ENCODE results near the gene ERC2.

The ERC2 gene

GRCh38 chr3:56124546-56124945 is 343.7 kb downstream of the ERC2 start:
- no peak overlapping the region for H3K27ac Mint-ChIP-seq
- H3K27me3 Mint-ChIP-seq: no peaks in the 10 kb centered on the region
- H3K4me1 Mint-ChIP-seq: no peaks in the 10 kb centered on the region
- H3K9me3 Mint-ChIP-seq: no peaks in the 10 kb centered on the region
- CTCF ChIA-PET: no interaction called here
- no peaks in the 10 kb centered on the region for H3K36me3 Mint-ChIP-seq
- no peak for DNase-seq
- no peak overlapping the region for H3K4me3 Mint-ChIP-seq

DNA sequence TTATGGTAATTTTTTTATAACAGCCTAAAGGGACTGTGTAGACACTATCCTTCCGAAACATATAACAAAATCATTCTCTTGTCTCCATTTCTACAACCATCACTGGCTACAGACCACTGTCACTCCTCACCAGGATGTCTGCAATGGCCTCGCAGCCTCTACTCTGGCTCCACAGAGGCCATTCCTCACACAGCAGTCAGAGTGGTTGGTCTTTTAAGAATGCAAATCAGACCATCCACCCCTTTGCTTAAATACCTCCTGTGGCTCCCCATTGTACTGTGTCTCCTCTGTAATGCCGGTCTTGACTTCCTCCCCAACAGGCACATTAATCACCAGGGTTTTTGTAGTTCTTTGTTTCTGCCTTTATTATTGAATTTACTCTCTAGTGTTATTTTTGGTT is 344.8 kb downstream of the ERC2 start:
- CTCF ChIA-PET: no interaction called here
- H3K4me3 Mint-ChIP-seq: no peak overlapping the region

GRCh38 chr3:56122911-56123310 is 345.4 kb downstream of the ERC2 start:
- H3K9me3 Mint-ChIP-seq: no peaks in the 10 kb centered on the region
- H3K27me3 Mint-ChIP-seq: no peaks in the 10 kb centered on the region
- DNase-seq: no peak
- H3K27ac Mint-ChIP-seq: no peak overlapping the region
- CTCF ChIA-PET: no interaction called here
- no peaks in the 10 kb centered on the region for H3K4me1 Mint-ChIP-seq
- no peak overlapping the region for H3K4me3 Mint-ChIP-seq
- no peaks in the 10 kb centered on the region for H3K36me3 Mint-ChIP-seq

More for the DNA sequence above, 344.8 kb downstream of the ERC2 start:
- no peaks in the 10 kb centered on the region for H3K36me3 Mint-ChIP-seq
- H3K27ac Mint-ChIP-seq: no peak overlapping the region
- DNase-seq: no peak
- no peaks in the 10 kb centered on the region for H3K9me3 Mint-ChIP-seq
- H3K27me3 Mint-ChIP-seq: no peaks in the 10 kb centered on the region
- no peaks in the 10 kb centered on the region for H3K4me1 Mint-ChIP-seq

DNA sequence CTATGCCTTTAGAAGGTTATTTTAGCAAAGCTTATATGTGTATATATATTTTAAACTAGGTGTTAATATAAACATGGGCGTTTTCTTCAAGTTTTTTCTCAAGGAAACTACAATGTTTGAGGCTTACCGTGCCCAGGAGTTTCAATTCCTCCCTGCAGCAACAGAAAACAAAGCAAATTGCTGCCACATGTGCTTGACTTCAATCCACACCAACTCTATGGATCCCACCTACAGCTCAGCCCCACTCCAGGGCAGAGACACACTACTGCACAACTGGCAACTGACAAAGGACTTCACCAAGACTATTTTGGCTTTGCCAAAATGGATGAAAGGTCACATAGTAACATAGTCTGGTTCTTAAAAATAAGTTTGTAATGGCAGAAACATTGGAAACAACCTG is 346.6 kb downstream of the ERC2 start:
- no peaks in the 10 kb centered on the region for H3K27me3 Mint-ChIP-seq
- no peaks in the 10 kb centered on the region for H3K9me3 Mint-ChIP-seq
- no peak overlapping the region for H3K4me3 Mint-ChIP-seq
- H3K4me1 Mint-ChIP-seq: no peaks in the 10 kb centered on the region
- no peak for DNase-seq
- no peak overlapping the region for H3K27ac Mint-ChIP-seq
- H3K36me3 Mint-ChIP-seq: no peaks in the 10 kb centered on the region
- CTCF ChIA-PET: no interaction called here

DNA sequence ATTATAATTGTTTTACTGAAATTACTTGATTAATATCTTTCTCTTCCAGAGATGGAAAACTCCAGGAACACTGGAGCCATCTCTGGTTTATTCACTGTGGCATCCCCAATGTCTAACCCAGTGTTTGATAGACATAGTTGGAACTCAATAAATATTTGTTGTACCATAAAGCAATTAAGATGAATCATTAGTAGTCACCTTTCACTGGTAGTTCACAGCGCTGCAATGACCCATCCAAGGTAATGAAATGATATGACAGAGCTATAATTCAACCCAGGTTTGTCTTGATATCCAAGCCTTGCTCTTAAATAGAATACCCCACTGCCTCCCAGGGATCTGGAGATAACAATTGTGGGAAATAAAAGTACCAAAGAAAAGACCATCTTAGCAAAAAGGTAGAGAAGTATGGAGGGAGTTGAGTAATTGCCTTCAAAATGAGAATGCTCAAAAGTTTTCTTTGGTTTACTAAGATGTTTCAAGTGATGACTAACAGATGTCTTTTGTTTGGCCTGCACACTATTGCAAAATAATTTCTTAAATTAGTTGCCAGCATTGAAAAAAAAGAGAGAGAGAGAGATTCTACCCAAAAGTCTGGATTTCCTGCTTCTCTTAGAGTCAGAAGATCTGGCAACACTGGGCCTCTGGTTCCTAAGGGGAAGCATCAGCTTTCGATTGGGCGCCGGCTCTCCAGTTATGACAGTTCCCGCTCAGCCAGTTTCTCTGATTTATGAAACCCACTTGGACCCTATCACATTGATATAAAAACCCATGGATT is 348.5 kb downstream of the ERC2 start:
- Mint-ChIP-seq H3K9me3 (no peaks in the 10 kb centered on the region), H3K4me1 (no peaks in the 10 kb centered on the region), H3K27ac (no peak overlapping the region), H3K4me3 (no peak overlapping the region), H3K27me3 (no peaks in the 10 kb centered on the region), H3K36me3 (no peaks in the 10 kb centered on the region)
- DNase-seq: no peak
- CTCF ChIA-PET: no interaction called here

DNA sequence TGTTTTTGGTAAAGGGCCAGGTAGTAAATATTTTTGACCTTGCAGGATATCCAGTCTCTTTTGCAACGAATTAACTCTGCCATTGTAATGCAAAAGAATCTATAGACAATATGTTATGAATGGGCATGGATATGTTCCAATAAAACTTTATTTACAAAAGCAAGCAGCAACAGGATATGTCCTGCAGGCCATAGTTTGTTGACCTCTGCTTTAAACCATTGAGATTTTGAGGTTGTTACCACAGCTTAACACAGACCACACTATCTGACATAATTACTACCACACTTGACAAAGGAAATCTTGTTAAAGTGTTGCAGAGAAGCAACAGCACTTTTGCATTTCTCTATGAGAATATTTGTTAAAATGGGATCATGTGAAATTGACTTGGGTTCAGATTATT is 349.3 kb downstream of the ERC2 start:
- Mint-ChIP-seq H3K27ac (no peak overlapping the region), H3K36me3 (no peaks in the 10 kb centered on the region)
- CTCF ChIA-PET: no interaction called here

GRCh38 chr3:56115698-56116097 is 352.6 kb downstream of the ERC2 start:
- Mint-ChIP-seq H3K4me3 (no peak overlapping the region), H3K27me3 (no peaks in the 10 kb centered on the region)
- CTCF ChIA-PET: no interaction called here

More for the DNA sequence above, 349.3 kb downstream of the ERC2 start:
- Mint-ChIP-seq H3K27me3 (no peaks in the 10 kb centered on the region), H3K4me1 (no peaks in the 10 kb centered on the region), H3K4me3 (no peak overlapping the region), H3K9me3 (peaks cover 3% of the 10 kb centered on the region)
- DNase-seq: no peak

GRCh38 chr3:56115199-56115598 is 353.1 kb downstream of the ERC2 start:
- CTCF ChIA-PET: no interaction called here

More at GRCh38 chr3:56115698-56116097, 352.6 kb downstream of the ERC2 start:
- DNase-seq: no peak
- Mint-ChIP-seq H3K27ac (no peak overlapping the region), H3K36me3 (no peaks in the 10 kb centered on the region), H3K4me1 (no peaks in the 10 kb centered on the region), H3K9me3 (peaks cover 3% of the 10 kb centered on the region)

GRCh38 chr3:56113908-56114307 is 354.4 kb downstream of the ERC2 start:
- H3K9me3 Mint-ChIP-seq: peaks cover 3% of the 10 kb centered on the region
- H3K27me3 Mint-ChIP-seq: no peaks in the 10 kb centered on the region
- CTCF ChIA-PET: interaction anchor here (0.9 kb wide), 1 partner anchor 9 kb away, joined by 3 read pairs; no protein-coding TSS in a partner anchor
- H3K4me3 Mint-ChIP-seq: no peak overlapping the region
- no peak for DNase-seq
- H3K36me3 Mint-ChIP-seq: no peaks in the 10 kb centered on the region
- H3K4me1 Mint-ChIP-seq: no peaks in the 10 kb centered on the region
- H3K27ac Mint-ChIP-seq: no peak overlapping the region

More at GRCh38 chr3:56115199-56115598, 353.1 kb downstream of the ERC2 start:
- Mint-ChIP-seq H3K27me3 (no peaks in the 10 kb centered on the region), H3K9me3 (peaks cover 3% of the 10 kb centered on the region), H3K4me1 (no peaks in the 10 kb centered on the region), H3K36me3 (no peaks in the 10 kb centered on the region), H3K27ac (no peak overlapping the region), H3K4me3 (no peak overlapping the region)
- no peak for DNase-seq

DNA sequence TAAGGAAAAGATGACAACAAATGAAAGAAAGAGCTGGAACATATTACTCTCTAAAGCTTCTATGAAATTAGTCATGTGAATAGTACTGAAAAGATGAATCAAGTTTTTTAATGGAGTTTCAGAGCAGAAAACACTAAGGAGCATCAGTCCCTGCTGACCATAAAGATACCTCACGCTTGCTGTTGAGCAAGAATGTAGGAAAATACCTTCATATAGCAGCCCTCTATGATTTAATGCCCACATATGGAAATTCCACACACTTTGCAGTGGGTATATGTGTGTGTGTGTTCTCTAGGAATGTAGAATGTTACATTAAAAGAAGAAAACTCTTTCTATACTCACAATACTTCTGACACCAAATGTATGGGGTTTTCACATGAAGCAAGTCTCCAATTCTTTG is 355.0 kb downstream of the ERC2 start:
- CTCF ChIA-PET: no interaction called here

DNA sequence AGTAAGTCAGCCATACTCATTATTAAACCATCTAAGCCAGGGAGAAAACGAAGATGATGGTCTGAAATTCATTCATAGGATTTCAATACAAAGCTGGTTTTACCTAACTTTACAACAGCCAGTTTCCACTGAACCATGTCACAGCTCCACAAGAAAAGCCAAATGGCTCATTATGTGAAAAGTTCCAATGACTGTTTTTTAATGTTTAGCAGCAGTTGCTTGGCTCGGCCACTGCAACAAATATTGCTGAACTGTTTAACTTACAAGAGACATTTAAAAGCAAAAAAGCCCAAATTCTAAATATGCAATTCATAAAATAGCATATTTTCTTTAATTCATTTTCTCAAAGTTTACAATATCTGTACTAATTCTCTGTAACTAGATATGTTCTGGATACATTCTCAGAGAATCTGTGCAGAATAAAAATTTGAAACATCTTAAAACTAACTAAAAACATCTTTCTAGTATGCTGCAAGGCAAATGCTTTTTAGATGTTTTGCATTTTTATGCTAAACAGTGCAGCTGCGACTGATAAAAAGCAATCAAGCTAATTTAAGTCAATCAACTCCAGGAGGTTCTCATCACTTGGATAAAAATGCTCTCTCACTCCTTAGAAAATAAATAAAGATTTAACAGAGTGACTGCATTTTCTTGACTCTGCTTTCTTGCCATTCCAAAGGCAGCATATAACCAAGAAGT is 356.5 kb downstream of the ERC2 start:
- Mint-ChIP-seq H3K9me3 (peaks cover 3% of the 10 kb centered on the region), H3K4me3 (no peak overlapping the region), H3K27ac (no peak overlapping the region), H3K27me3 (no peaks in the 10 kb centered on the region), H3K36me3 (no peaks in the 10 kb centered on the region), H3K4me1 (no peaks in the 10 kb centered on the region)
- DNase-seq: no peak
- CTCF ChIA-PET: no interaction called here

More for the DNA sequence above, 355.0 kb downstream of the ERC2 start:
- H3K27ac Mint-ChIP-seq: no peak overlapping the region
- H3K9me3 Mint-ChIP-seq: peaks cover 3% of the 10 kb centered on the region
- H3K4me3 Mint-ChIP-seq: no peak overlapping the region
- H3K36me3 Mint-ChIP-seq: no peaks in the 10 kb centered on the region
- DNase-seq: no peak
- no peaks in the 10 kb centered on the region for H3K4me1 Mint-ChIP-seq
- H3K27me3 Mint-ChIP-seq: no peaks in the 10 kb centered on the region

DNA sequence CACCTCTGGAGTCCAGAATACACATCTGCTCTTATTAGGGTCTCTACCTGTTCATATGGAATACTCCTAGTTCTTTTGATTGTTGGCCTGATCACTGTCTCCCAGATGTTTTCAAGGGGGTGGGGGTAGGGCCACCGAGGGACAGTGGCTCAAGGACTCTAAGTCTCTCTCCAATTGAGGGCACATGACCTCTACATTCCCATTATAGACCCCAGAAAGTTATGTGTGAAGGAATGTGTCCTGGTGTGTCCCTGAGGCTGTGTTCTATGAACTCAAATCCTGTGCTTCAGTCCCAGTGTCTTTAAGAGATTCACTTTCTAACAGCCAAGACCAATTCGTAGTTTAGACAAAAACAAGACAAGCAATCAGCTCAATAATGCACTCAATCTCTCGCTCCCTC is 357.4 kb downstream of the ERC2 start:
- CTCF ChIA-PET: no interaction called here
- no peak overlapping the region for H3K27ac Mint-ChIP-seq
- H3K9me3 Mint-ChIP-seq: peaks cover 3% of the 10 kb centered on the region

GRCh38 chr3:56107157-56107556 is 361.1 kb downstream of the ERC2 start:
- Mint-ChIP-seq H3K4me1 (no peaks in the 10 kb centered on the region), H3K4me3 (no peak overlapping the region), H3K36me3 (no peaks in the 10 kb centered on the region), H3K27ac (no peak overlapping the region), H3K27me3 (no peaks in the 10 kb centered on the region), H3K9me3 (no peaks in the 10 kb centered on the region)
- no peak for DNase-seq
- CTCF ChIA-PET: interaction anchor here (0.7 kb wide), 1 partner anchor 1570 kb away, joined by 3 read pairs; no protein-coding TSS in a partner anchor

More for the DNA sequence above, 357.4 kb downstream of the ERC2 start:
- H3K4me1 Mint-ChIP-seq: no peaks in the 10 kb centered on the region
- H3K36me3 Mint-ChIP-seq: no peaks in the 10 kb centered on the region
- H3K4me3 Mint-ChIP-seq: no peak overlapping the region
- H3K27me3 Mint-ChIP-seq: no peaks in the 10 kb centered on the region
- no peak for DNase-seq

DNA sequence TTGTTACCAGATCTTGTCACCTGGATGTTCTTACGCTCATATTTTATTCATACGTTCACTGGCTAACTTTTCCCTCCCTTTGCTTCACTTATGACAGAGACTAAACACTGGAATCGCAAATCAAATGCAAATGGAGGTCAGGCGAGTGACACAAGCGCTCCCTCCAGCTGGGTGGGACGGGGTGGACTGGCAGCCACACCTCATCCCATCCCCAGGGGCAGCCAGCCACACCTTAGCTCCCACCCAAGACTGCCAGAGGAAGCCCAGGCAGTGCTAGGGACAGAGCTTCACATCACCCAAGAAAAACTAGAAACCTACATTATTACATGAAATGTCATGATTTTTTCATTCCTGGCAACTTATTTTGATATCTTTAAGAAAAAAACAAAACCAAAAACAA is 366.2 kb downstream of the ERC2 start:
- no peak for DNase-seq
- CTCF ChIA-PET: no interaction called here
- Mint-ChIP-seq H3K4me1 (no peaks in the 10 kb centered on the region), H3K27me3 (no peaks in the 10 kb centered on the region), H3K4me3 (no peak overlapping the region), H3K27ac (no peak overlapping the region), H3K9me3 (peaks cover 3% of the 10 kb centered on the region), H3K36me3 (no peaks in the 10 kb centered on the region)

GRCh38 chr3:56101576-56101975 is 366.7 kb downstream of the ERC2 start:
- no peaks in the 10 kb centered on the region for H3K4me1 Mint-ChIP-seq
- H3K36me3 Mint-ChIP-seq: no peaks in the 10 kb centered on the region
- CTCF ChIA-PET: no interaction called here
- no peak overlapping the region for H3K4me3 Mint-ChIP-seq
- no peak for DNase-seq
- peaks cover 3% of the 10 kb centered on the region for H3K9me3 Mint-ChIP-seq
- H3K27ac Mint-ChIP-seq: no peak overlapping the region
- no peaks in the 10 kb centered on the region for H3K27me3 Mint-ChIP-seq

Data from activated naive CD4-positive, alpha-beta T cell treated with anti-CD3 and anti-CD28 coated beads, Interleukin-2, amount 10 ng/mL, durations not matched to agents 7 days and 5 days (primary cell).